ENCODE data around the gene VASP.
A peak's percentile ranks its signal among the peaks of the same experiment; 100 is the strongest.

Gene VASP

DNA sequence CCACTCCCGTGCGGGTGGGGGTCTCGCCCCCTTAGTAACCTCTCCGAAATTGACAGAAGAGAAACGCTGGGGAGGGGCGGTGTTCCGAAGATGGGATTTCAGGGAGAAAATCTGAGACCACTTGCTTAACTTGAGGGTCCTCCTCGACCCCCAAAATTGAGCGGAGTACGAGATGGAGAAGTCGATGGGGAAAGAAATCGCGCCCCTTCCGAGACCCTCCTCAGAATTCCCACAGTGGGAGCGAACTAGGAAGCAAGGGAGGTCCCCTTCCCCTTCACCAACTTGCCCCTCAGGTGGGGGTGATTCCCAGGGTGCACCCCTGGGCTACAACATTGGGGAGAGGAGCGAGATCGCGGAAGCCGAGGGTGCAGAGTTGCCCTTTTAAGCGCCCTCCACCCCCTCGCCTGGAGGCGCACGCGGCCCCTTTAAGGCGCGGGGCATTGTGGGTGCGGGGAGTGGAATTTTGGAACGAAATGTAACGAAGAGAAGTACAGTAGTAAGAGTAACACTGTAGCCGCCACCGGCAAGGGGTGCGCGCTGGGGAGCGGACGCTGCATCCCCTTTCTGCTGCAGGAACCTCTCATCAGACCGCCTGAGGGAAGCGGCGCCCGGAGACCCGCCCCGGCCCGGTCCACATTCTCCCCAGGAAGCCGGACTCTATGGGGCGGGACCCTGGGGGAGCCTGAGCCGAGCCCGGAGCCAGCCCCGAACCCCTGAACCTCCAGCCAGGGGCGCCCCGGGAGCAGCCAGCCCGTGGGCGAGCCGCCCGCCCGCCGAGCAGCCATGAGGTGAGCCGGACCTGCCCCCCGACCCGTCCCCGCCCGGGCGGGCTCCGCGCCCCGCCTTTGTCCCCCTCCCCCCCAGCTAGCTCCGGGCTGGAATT, at the start of gene VASP:
TSS of gene VASP (plus strand) at position 491 of the 883 bp plus-strand sequence. CDS start at position 784, 293 bp downstream.
- TF ChIP-seq, protein P1, sequence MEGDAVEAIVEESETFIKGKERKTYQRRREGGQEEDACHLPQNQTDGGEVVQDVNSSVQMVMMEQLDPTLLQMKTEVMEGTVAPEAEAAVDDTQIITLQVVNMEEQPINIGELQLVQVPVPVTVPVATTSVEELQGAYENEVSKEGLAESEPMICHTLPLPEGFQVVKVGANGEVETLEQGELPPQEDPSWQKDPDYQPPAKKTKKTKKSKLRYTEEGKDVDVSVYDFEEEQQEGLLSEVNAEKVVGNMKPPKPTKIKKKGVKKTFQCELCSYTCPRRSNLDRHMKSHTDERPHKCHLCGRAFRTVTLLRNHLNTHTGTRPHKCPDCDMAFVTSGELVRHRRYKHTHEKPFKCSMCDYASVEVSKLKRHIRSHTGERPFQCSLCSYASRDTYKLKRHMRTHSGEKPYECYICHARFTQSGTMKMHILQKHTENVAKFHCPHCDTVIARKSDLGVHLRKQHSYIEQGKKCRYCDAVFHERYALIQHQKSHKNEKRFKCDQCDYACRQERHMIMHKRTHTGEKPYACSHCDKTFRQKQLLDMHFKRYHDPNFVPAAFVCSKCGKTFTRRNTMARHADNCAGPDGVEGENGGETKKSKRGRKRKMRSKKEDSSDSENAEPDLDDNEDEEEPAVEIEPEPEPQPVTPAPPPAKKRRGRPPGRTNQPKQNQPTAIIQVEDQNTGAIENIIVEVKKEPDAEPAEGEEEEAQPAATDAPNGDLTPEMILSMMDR (IDR thresholded peaks at IDR 0.05) = no peak
- peak within 1 kb of the TSS; percentile 85 to 91 for H3K27ac ChIP-seq
- H3K4me3 ChIP-seq = peak within 1 kb of the TSS; percentile 94
- peak; percentile 86 for DNase-seq (ENCODE audit: low spot score)

DNA sequence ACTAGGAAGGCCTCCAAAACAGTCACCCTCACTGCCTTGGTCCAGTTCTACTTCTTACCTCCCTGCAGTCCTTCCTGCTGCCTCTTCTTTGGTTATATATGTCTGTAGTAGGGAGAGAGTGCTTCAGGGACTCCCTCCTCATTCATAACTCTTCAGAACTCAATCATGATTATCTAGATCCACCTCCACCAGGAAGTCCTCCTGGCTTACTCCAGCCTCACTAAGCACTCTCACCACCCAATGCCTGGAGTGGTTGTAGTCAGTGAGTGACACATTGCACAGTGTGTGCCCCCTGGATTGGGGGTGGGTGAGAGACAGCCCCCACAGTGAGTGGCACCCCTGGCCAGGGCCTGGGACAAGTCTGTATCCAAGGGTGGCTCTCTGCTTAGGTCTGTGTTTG, 49.5 kb upstream of the VASP start:
- TF ChIP-seq, protein P1 (IDR thresholded peaks at IDR 0.05) = no peak
- DNase-seq (ENCODE audit: low spot score) = no peak
- H3K4me3 ChIP-seq = no peak overlapping the region
- H3K27ac ChIP-seq = no peak overlapping the region

DNA sequence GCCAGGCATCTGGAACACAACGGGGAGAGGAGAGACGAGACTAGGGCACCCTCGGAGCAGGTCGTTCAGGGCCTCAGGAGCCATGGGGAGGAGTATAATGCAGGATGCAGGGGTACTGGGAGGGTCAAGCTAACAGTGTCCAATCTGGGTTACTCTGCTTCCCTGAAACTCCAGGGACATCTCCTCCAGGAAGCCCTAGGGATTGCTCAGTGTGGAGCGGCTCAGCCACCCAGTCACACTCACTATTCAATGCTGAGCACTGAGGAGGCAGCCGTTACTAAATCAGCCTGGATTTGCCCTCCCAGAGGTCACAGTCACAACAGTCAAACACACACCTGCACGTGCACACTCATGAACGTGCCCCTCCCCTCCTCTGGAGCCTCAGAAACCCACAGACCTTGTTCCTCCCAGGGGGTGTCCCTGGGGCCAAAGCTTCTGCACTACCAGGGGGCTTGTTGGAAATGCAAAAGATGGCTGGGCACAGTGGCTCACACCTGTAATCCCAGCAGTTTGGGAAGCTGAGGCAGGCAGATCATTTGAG, 46.4 kb upstream of the VASP start:
- Histone ChIP-seq H3K27ac (no peak overlapping the region), H3K4me3 (no peak overlapping the region)
- DNase-seq (ENCODE audit: low spot score) = no peak
- TF ChIP-seq, protein P1 (IDR thresholded peaks at IDR 0.05) = no peak

GRCh38 chr19:45462174-45462573, 45.1 kb upstream of the VASP start:
- no peak for DNase-seq (ENCODE audit: low spot score)
- TF ChIP-seq, protein P1 (IDR thresholded peaks at IDR 0.05) = no peak
- no peak overlapping the region for H3K27ac ChIP-seq
- H3K4me3 ChIP-seq = no peak overlapping the region

DNA sequence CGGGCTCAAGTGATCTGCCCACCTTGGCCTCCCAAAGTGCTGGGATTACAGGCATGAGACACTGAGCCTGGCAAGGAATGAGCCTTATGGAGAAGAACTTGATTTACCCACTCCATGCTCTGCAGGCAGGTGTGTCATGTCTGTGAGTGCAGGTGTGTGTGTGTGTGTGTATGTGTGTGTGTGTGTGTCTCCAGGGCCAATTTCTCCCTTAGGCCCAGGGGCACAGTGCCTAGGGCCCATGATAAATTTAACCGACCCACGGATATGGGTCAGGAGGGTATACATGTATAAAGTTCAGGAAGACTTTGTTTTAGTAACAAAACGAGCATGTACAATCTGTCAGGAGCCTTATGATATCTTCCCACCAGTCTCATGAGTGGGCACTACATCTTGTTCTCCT, 44.0 kb upstream of the VASP start:
- Histone ChIP-seq H3K4me3 (no peak overlapping the region), H3K27ac (no peak overlapping the region)
- TF ChIP-seq, protein P1 (IDR thresholded peaks at IDR 0.05) = no peak
- DNase-seq (ENCODE audit: low spot score) = no peak

- H3K27ac ChIP-seq = no peak overlapping the region
- H3K4me3 ChIP-seq = no peak overlapping the region
- DNase-seq (ENCODE audit: low spot score) = no peak
- TF ChIP-seq, protein P1 (IDR thresholded peaks at IDR 0.05) = no peak
Measured at GRCh38 chr19:45464274-45464673, 43.0 kb upstream of the VASP start.

Data from coronary artery (tissue), 2 donors.